Measurements from ENCODE around the gene LSM3. TPM values are rescaled to one million over a fixed set of nuclear protein-coding genes. Genes with fewer than 3 reads are reported as not detected.
"Not testable (repeated sequence)": the region's sequence is repeated elsewhere in the genome, so short reads cannot be mapped to it uniquely, and the experiment has no call there.

LSM3 gene
- total RNA-seq, 1 donor from 2014 or later = 8.6 TPM

DNA sequence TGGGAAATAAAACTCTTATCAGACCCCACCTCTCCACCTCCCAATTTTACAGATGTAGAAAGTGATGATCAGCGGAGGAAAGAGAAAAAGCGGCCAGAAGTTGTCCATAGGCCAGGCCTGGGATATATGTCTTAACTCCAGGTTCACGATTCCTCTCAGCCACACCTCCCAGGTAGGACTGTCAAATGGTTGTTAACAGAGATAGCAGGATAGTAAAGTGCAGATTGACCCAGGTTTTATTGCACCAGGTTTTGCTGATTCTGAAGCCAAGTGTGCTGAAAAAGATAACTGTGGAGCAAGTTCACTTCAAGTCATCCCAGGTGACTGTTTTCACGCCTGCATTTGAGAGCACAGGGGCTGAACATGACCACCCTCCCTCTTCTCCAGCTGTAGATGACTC, 36.1 kb downstream of the LSM3 start:
- no peak for DNase-seq (ENCODE audit: extremely low read depth, low read depth, low spot score)

DNA sequence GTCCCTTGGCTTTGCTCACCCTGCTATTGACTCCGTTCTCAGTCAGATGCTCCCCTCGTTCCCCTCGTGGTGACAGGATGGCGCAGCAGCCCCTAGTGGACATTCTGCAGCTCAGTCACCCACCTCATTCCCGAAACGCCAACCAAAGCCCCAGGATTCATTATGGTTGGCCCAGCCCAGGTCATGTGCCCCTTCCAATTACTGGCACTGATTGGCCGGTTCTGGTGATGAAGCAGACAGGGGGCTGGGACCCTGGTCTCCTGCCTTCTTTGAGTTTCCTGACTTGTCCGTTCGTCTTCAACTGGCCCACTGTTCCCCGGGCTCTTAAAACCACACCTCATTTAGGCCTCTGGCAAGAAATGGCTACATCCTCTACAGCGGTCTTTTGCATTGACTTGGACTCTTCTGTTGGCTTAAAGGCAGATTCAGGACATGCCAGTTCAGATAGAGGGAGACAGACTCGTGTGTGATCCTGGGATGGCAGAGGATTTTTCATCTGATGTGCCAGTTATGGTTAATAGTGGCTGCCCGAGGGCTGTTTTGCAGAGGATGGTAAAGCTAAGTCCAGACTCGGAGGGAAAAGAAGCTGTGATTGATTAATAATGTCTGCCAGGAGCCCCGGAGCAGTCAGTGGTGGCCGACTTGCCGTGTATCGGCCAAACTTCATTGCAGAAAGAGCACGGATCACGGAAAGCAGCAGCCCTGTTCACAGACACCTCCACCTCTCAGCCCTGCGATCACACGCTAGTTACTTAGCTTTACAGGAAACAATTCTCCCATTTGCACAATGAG, 37.8 kb downstream of the LSM3 start:
- no peak for DNase-seq (ENCODE audit: extremely low read depth, low read depth, low spot score)

DNA sequence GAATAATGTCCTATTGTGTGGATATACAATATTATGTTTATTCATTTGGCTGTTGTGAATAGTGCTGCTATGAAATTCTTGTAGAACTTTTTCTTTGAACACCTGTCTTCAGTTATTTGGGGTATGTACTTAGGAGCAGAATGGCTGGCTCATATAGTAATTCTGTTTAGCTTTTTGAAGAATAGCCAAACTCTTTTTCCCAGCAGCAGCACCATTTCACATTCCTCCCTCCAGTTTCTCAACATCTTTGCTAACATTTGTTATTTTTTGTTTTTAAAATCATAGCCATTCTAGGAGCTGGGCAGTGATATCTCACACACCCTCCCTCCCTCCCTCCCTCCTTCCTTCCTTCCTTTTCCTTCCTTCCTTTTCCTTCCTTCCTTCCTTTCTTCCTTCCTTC, 39.7 kb downstream of the LSM3 start:
- DNase-seq (ENCODE audit: extremely low read depth, low read depth, low spot score) = no peak

DNA sequence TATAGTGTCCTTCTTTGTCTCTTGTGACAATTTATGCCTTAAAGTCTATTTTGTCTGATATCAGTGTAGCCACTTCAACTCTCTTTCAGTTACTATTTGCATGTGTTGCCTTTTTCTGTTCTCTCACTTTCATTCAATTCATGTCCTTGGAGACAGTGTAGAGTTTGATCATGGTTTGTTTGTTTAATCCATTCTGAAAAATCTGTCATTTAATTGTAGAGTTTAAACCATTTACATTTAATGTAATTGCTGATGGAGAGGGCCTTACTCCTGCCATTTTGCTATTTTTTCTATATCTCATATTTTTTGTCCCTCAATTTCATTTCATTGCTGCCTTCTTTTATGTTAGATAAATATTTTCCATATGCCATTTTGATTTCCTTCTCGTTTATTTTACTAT, 42.3 kb downstream of the LSM3 start:
- no peak for DNase-seq (ENCODE audit: extremely low read depth, low read depth, low spot score)

DNA sequence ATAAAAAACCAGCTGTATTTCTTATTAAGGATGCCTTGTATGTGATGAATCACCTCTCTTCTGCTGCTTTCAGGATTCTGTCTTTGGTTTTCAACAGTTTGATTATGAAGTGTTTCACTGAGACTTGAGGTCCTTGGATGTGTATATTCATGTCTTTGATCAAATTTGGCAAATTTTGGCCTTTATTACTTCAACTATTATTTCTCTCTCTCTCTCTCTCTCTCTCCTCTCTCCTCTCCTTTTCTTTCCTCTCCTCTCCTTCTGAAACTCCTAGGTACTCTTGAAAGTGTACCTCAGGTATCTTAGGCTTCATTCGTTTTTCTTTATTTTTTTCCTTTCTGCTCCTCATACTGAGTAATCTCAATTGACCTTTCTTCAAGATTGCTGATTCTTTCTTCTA, 43.3 kb downstream of the LSM3 start:
- no peak for DNase-seq (ENCODE audit: extremely low read depth, low read depth, low spot score)

DNA sequence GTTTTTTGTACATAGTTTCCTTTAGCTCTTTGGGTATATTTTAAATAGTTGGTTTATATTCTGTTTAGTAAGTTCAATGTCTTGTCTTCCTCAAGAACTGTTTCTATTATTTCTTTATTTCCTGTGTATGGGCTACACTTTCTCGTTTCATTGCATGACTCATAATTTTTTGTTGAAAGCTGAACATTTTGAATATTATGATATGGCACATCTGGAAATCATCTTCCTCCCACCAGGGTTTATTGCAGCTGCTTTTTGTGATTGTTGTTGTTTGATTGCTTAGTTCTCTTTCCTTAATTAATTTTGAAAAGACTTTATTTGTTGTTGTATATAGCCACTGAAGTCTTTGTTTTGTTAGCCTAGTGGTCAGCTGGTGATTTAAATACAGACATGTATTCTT, 43.8 kb downstream of the LSM3 start:
- DNase-seq (ENCODE audit: extremely low read depth, low read depth, low spot score) = no peak

DNA sequence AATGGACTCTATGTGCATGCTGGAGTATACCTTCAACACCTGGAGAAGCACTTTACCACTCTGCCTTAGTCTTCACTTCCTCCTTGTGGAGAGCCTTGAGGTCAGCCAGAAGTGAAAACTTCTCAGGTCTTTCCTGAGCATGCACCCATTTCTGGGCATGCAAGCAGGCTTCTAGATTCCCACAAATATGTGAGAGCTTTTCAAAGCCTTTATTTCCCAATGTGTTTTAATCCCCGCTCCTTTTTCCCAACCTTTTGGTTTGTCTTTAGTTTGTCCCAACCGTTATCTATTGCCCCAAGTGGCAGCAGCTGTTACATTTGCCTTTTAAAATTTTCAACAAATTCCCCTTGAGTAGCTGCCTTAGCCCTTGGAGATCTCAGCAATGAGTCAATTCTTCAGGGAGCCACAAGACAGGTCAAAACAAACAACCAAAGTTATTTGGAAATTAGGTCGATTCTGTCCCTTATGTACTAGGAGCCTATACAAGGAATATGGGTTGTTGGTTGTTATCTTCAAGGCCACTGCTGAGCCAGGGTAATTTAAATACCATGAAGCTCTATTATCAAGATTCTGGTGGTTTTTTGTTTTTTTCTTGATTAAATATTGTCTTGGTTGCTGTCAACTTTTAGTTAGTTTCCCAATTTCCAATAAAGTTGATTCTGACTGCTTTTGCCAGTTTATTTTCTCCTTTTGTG, 44.4 kb downstream of the LSM3 start:
- no peak for DNase-seq (ENCODE audit: extremely low read depth, low read depth, low spot score)

DNA sequence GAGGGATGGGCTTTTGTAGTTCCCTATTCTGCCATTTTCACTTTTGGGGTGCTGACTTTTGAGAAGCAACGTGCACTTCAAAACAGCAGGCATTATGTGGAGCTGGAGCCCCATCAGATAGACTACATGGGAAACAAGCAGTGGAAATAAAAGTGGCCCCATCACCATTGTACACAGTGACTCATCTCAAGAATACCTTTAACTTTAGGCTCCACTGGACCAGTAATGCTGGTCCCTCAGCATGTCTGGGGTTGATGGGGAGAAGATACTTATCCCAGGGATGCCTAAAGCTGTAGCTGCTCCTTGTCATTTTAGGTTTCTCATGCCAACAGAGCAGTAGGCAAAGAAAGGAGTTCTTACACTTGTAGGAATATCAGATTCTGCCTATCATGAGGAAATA, 45.0 kb downstream of the LSM3 start:
- no peak for DNase-seq (ENCODE audit: extremely low read depth, low read depth, low spot score)

DNA sequence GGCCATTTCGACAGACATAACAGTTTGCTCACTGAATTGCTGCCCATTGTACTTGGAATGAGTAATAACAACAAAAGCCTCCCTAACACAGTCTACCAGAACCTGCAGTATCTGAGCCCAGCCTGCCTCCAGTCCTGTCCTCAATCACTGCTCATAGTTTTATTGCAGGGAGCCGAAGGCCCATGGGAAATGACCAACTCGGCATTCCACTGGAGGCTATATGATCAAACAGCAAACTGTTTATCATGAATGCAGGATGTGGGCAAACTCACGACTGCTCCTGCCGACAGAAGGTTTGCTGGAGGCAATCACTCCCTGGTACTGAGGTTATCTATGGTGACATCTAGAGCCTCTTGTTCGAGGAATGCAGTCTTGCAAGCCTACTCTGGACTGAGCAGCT, 46.3 kb downstream of the LSM3 start:
- DNase-seq (ENCODE audit: extremely low read depth, low read depth, low spot score) = no peak

DNA sequence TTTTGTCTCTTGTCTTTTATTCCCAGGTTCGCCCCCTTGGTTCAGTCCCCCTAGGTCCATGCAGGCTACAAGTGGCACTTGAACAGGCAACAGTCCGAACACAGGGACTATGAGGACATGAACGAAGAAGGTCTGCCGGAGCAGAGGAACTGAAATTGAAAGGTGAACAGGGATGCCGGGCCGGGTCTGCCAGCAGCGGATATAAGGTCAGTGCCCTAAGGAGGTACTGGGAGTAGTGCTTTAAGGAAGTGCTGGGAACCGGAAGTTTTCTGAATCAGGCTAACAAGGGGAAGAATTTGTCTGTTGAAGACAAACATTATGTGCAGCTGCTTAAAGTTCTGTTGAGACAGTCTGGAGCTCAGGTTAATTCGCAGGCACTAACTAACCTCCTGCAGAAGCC, 46.8 kb downstream of the LSM3 start:
- DNase-seq (ENCODE audit: extremely low read depth, low read depth, low spot score) = no peak

DNA sequence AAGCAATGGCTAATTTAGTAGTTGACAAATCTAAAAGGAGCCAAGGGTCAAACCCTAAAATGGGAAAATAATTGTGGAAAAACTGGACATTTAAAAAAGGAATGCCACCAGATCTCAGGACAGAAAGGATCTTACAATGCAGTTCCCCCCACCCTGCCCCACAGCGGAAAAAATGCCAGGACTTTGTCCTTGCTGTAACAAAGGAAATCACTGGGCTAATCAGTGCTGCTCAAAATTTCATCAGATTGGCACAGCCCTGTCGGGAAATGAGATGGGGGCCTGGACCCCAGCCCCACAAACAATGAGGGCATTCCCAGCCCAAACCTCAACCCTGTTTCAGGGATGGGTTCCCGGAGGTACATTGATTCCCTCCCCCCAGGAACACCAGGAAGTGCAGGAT, 47.7 kb downstream of the LSM3 start:
- not testable (repeated sequence) for DNase-seq (ENCODE audit: extremely low read depth, low read depth, low spot score)

DNA sequence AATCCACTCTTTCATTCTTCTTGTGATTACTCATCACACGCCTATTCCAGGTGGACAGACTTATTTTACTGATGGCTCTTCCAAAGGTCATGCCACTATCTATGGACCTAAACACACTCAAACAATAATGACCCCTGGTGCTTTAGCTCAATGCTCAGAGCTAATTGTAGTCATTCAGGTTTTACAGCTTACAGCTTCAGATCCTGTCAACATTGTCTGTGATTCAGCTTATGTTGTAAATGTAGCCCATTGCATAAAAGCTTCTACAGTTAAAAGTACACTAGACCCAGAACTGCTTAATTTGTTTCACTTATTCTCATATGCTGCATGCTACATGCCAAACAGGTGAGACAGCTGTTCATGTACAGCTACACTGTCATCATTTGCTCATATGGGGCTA, 49.2 kb downstream of the LSM3 start:
- no peak for DNase-seq (ENCODE audit: extremely low read depth, low read depth, low spot score)

DNA sequence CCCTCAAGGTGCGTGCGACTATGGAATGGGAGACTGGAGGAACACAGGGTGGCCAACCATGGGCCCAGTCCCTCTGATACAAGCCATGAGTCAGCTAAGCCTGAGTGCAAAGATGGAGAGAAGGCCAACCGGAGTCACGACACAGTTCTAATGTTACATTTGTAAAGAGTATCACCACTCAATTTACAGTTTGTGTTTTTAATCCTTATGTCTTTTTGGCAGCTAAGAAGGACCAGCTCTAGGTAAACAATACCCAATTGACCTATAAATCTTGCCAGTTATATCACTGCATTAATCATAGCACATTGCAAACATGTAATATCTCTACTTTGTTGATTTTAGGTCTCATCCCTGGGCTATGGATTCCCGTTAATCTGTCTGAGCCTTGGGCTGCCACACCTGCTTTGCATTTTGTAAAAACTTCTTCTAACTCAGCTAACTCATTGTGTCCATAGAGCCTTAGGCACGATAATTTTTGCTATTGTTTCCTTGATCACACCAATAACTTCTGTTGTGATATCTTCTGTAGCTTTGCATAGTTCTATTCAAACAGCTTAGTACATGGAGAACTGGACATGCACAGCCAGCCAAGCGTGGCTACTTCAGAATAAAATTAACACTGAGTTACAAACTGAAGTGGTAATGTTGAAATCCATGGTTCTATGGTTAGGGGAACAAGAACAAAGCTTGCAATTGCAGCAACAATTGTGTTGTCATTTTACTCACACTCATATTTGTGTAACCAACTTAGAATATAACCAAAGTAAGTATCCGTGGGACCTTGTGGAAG, 50.3 kb downstream of the LSM3 start:
- DNase-seq (ENCODE audit: extremely low read depth, low read depth, low spot score) = no peak

DNA sequence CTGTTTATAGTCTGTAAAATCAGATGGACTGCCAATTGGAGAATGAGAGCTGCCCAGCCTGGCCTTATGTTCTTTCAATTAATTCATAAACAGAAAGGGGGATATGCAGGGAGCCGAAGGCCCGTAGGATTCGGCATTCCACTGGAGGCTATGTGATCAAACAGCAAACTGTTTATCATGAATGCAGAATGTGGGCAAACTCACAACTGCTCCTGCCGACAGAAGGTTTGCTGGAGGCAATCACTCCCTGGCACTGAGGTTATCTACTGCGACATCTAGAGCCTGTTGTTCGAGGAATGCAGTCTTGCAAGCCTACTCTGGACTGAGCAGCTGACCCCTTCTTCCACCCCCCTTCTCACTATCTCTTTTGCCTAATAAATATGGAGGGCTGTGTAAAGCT, 51.1 kb downstream of the LSM3 start:
- not testable (repeated sequence) for DNase-seq (ENCODE audit: extremely low read depth, low read depth, low spot score)

DNA sequence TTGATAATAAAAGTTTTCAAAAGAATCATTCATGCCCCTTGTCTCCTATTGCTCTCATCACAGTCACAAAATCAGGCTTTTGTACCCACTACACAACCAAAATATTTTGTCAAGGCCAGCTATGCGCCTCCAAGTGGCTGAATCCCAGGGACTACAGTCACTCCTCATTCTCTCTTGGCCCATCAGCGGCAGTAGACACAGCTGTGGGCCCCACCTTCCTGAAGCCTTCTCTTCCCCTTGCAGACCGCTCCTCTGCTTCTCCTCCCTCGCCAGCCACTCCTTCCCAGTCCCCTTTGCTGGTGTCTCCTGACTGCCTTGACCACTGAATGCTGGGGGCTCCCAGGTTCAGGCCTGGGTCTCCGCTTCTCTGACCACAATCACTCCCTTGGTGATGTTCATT, 52.1 kb downstream of the LSM3 start:
- no peak for DNase-seq (ENCODE audit: extremely low read depth, low read depth, low spot score)

DNA sequence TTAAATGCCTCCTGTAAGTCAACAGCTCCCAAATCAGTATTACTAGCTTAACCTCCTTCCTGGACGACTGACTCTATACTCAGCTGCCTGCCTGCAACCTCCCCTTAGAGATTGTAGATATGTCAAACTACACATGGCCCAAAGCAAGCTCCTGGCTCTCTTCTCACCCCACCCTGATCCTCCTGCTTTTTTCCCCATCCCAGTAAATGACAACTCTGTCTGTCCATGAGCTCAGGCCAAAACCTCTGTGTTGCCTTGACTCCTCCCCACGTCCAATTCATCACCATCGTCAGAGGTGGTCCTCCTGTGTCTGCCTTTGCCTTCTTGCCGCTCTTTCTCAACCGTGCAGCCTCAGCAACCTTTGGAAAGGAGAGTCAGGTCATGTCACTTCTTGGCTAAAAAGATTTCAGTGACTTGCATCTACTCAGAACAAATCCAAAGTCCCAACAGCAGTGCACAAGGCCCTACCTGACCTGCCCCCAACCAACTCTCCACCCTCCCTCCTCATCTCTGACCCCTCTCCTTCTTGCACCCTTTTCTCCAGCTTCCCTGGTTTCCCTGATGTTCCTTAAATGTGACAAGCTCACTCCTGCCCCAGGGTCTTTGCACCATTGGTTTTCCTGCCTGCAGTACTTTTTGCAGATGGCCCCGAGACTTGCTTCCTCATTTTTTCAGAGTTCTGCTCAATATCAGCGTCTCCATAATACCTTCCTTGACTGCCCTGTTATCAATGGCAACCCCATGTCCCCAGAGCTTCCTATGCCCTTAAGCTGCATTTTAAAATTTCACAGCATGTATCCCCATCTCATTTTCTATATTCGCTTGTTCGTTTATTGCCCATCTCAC, 52.8 kb downstream of the LSM3 start:
- DNase-seq (ENCODE audit: extremely low read depth, low read depth, low spot score) = no peak

DNA sequence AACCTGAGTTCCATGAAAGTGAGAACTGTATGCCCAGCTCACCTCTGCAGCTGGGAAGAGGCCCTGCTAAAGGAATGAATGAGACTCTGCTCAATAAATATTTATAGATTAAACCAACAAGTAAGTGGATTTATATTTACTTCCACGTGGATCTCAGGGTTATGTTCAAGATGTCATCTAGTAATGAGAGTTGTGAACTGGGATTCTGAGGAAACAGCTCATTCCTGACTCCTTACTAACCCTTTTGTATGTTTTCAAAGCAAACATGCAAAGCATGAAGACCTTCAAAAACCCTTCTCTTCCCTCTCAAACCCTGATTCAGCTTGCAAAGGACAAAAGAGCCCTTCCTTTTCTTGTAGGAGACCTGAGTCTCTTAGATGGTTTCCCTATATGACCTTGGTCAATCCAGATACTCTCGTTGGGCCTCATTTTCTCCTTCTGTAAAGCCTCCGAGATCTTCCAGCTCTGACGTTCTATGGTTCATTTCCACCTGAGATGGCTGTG, 53.4 kb downstream of the LSM3 start:
- DNase-seq (ENCODE audit: extremely low read depth, low read depth, low spot score) = no peak

DNA sequence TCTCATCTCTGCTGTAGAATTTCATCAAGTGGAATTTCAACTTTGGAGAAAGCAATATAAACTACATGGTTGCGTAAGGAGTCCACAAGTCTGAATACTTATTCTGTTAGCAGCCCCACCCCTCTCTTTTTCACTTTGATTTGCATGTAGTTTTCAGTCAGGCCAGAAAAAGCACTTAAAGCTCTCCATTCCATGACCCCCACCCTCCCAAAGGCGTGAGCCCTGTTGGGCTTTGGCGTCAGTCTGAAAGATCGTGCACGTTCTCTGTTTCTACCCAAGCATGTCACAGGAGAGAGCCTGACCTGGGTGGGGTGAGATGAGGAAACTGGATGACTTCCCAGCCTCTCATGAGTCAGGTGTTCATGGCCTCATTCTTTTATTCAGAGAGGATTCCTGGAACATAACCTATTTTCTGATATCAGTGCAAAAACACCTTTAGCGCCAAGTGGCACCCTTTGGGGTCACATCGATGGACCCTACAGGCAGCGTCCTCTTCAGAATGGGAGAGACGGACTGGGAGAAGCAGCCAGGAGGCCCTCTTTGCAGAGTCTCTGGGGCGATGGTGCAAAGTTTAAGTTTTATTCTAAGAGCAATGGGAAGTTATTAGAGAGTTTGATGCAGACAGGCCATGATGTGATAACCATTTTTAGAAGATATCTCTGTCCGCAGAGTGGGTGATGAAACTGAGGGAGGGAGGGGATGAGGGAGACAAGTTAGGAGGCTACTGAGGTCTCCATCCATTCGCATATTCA, 55.8 kb downstream of the LSM3 start:
- no peak for DNase-seq (ENCODE audit: extremely low read depth, low read depth, low spot score)

DNA sequence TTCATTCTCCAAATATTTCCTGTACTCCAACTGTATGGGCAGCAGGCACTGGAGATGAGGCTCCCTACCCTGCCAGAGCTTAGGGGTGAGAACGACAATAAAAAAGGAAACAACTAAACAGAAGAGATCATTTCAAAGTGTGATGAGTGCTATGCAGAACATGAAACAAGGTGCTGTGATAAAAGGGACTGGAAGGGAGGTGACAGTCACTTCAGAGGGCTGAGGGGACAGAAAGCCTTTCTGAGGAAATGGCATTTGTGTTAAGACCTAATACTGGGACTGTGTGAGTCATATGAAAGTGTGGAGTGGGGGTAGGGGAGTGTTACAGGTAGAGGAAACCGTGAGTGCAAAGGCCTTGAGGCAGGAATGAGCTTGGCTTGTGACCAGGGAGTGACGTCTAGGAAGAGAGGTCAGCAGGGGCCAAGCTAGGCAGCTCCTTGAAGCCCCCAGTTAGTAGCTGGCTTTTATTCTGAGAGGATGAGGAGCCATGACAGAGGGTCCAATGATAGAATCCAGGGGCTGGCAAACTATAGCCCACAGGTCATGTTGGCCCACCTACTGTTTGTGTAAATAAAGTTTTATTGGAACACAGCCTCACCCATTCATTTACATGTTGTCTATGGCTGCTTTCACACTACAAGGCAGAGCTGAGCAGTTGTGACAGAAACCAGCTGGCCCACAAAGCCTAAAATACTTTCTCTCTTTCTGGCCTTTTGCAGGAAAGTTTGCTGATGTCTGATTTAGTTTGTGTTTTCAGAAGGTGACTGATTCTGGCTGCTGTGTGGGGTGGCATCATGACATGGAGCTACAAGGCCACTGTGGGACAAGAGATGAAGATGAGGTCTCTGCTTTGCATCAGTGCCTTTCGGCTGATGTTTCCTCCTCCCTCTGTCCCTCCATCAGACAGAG, 56.6 kb downstream of the LSM3 start:
- DNase-seq (ENCODE audit: extremely low read depth, low read depth, low spot score) = no peak

Measured in glomerular endothelial cell (primary cell).